HepG2 (cell line): ENCODE data around the gene FRMD5.

Experiments
- FIP1L1 ChIP-seq: fragments of 200-400 bp; formaldehyde crosslinking; IDR thresholded peaks from 2 replicates; pipeline ENCODE4 v1.6.1; 2018; ENCODE audit warnings: low read depth, mild to moderate bottlenecking, low read length, moderate library complexity, borderline replicate concordance; ENCODE audit not compliant: insufficient read depth
- MYC ChIP-seq: sonication (generic); formaldehyde crosslinking; IDR thresholded peaks from 2 replicates; pipeline ENCODE4 v1.9.0; 2021; ENCODE audit warnings: missing genetic modification reagents, borderline replicate concordance
- ZBTB21 ChIP-seq: sonication (generic); formaldehyde crosslinking; IDR thresholded peaks from 2 replicates; pipeline ENCODE4 v1.4.0; 2020; ENCODE audit warnings: missing genetic modification reagents
- ZNF546 ChIP-seq: sonication (generic); formaldehyde crosslinking; conservative IDR thresholded peaks from 2 replicates; pipeline ENCODE4 v1.8.1; 2023; ENCODE audit warnings: mild to moderate bottlenecking, missing genetic modification reagents
- ZNF644 ChIP-seq: IDR thresholded peaks from 2 replicates; pipeline ENCODE4 v1.6.1; 2016; ENCODE audit warnings: low read depth
- ZNF792 ChIP-seq: IDR thresholded peaks from 2 replicates; pipeline ENCODE4 v1.6.1; 2016
- TF ChIP-seq, protein P1 (sequence below): sonication (generic); formaldehyde crosslinking; IDR thresholded peaks from 2 replicates; pipeline ENCODE4 v1.8.1; 2022; ENCODE audit warnings: mild to moderate bottlenecking, missing genetic modification reagents
- TF ChIP-seq, protein P2 (sequence below): sonication (generic); formaldehyde crosslinking; IDR thresholded peaks from 2 replicates; pipeline ENCODE4 v1.5.0; 2020; ENCODE audit warnings: missing genetic modification reagents
- TF ChIP-seq, protein P3 (sequence below): sonication (generic); formaldehyde crosslinking; IDR thresholded peaks from 2 replicates; pipeline ENCODE4 v1.5.0; 2020; ENCODE audit warnings: mild to moderate bottlenecking, missing genetic modification reagents, borderline replicate concordance
- TF ChIP-seq, protein P4 (sequence below): sonication (generic); formaldehyde crosslinking; conservative IDR thresholded peaks from 2 replicates; pipeline ENCODE4 v1.4.0; 2020; ENCODE audit warnings: missing genetic modification reagents
- TF ChIP-seq, protein P5 (sequence below): sonication (generic); formaldehyde crosslinking; IDR thresholded peaks from 2 replicates; pipeline ENCODE4 v1.4.0; 2020; ENCODE audit warnings: missing genetic modification reagents

DNA sequence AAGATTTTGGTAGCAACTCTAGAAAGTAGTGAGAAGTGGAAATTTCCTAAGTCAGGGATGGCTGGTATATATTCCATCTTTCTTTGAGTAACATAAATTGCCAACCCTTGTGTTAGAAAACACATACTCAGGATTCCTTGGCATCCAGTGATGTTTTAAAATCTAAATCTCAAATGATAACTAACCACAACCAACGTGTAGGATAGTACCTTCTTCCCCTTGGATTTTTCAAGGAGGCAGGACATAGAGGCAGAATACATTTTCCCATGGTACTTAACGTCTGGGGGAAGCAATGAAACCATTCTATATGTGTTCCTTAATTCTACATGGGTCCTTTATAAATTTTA, 274.8 kb downstream of the FRMD5 start:
- no peak for TF ChIP-seq ZNF644
- TF ChIP-seq, protein P1, sequence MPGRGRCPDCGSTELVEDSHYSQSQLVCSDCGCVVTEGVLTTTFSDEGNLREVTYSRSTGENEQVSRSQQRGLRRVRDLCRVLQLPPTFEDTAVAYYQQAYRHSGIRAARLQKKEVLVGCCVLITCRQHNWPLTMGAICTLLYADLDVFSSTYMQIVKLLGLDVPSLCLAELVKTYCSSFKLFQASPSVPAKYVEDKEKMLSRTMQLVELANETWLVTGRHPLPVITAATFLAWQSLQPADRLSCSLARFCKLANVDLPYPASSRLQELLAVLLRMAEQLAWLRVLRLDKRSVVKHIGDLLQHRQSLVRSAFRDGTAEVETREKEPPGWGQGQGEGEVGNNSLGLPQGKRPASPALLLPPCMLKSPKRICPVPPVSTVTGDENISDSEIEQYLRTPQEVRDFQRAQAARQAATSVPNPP (CRISPR knock-in tag): no peak
- TF ChIP-seq, protein P2, sequence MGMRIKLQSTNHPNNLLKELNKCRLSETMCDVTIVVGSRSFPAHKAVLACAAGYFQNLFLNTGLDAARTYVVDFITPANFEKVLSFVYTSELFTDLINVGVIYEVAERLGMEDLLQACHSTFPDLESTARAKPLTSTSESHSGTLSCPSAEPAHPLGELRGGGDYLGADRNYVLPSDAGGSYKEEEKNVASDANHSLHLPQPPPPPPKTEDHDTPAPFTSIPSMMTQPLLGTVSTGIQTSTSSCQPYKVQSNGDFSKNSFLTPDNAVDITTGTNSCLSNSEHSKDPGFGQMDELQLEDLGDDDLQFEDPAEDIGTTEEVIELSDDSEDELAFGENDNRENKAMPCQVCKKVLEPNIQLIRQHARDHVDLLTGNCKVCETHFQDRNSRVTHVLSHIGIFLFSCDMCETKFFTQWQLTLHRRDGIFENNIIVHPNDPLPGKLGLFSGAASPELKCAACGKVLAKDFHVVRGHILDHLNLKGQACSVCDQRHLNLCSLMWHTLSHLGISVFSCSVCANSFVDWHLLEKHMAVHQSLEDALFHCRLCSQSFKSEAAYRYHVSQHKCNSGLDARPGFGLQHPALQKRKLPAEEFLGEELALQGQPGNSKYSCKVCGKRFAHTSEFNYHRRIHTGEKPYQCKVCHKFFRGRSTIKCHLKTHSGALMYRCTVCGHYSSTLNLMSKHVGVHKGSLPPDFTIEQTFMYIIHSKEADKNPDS (CRISPR knock-in tag): no peak
- TF ChIP-seq ZNF792: no peak
- no peak for TF ChIP-seq MYC
- TF ChIP-seq, protein P3, sequence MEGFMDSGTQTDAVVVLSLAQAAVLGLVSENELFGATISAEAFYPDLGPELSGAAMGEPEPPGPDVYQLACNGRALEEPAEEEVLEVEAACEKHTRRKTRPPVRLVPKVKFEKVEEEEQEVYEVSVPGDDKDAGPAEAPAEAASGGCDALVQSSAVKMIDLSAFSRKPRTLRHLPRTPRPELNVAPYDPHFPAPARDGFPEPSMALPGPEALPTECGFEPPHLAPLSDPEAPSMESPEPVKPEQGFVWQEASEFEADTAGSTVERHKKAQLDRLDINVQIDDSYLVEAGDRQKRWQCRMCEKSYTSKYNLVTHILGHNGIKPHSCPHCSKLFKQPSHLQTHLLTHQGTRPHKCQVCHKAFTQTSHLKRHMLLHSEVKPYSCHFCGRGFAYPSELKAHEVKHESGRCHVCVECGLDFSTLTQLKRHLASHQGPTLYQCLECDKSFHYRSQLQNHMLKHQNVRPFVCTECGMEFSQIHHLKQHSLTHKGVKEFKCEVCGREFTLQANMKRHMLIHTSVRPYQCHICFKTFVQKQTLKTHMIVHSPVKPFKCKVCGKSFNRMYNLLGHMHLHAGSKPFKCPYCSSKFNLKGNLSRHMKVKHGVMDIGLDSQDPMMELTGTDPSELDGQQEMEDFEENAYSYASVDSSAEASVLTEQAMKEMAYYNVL (CRISPR knock-in tag): no peak
- TF ChIP-seq, protein P4, sequence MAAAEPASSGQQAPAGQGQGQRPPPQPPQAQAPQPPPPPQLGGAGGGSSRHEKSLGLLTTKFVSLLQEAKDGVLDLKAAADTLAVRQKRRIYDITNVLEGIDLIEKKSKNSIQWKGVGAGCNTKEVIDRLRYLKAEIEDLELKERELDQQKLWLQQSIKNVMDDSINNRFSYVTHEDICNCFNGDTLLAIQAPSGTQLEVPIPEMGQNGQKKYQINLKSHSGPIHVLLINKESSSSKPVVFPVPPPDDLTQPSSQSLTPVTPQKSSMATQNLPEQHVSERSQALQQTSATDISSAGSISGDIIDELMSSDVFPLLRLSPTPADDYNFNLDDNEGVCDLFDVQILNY (CRISPR knock-in tag): no peak
- TF ChIP-seq FIP1L1: no peak
- no peak for TF ChIP-seq ZNF546 (CRISPR knock-in tag)
- no peak for TF ChIP-seq ZBTB21
- TF ChIP-seq, protein P5, sequence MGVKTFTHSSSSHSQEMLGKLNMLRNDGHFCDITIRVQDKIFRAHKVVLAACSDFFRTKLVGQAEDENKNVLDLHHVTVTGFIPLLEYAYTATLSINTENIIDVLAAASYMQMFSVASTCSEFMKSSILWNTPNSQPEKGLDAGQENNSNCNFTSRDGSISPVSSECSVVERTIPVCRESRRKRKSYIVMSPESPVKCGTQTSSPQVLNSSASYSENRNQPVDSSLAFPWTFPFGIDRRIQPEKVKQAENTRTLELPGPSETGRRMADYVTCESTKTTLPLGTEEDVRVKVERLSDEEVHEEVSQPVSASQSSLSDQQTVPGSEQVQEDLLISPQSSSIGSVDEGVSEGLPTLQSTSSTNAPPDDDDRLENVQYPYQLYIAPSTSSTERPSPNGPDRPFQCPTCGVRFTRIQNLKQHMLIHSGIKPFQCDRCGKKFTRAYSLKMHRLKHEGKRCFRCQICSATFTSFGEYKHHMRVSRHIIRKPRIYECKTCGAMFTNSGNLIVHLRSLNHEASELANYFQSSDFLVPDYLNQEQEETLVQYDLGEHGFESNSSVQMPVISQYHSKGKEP (CRISPR knock-in tag): no peak
